Hepatocyte (in vitro differentiated cells): ENCODE data around the gene PTPRE.

Source experiments
- CTCF ChIP-seq: fragments of 200-600 bp; sonication (generic); IDR thresholded peaks from 2 replicates; pipeline ENCODE4 v1.5.1; 2016; ENCODE audit warnings: antibody characterized with exemption, mild to moderate bottlenecking; ENCODE audit not compliant: poor library complexity
- EZH2 ChIP-seq: fragments of 200-600 bp; sonication (generic); IDR thresholded peaks from 2 replicates; pipeline ENCODE4 v1.6.1; 2016; ENCODE audit warnings: antibody characterized with exemption, mild to moderate bottlenecking, borderline replicate concordance

DNA sequence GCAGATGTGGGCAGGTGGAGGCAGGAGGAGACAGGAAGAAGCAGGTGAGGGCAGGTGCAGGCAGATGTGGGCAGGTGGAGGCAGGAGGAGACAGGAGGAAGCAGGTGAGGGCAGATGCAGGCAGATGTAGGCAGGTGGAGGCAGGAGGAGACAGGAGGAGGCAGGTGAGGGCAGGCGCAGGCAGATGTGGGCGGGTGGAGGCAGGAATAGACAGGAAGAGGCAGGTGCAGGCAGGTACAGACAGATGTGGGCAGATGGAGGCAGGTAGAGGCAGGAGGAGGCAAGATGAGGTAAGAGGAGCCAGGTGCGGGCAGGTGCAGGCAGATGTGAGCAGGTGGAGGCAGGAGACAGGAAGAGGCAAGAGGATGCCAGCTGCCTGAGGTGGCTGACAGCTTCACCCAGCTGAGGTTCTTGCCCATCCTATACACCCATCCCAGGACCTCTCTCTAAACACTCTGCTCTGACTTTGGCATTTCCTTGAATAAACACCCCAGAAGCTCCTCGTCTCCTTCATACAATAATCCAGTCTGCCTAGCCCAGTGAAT lies 33.0 kb downstream of the PTPRE start:
- TF ChIP-seq CTCF = no peak
- no peak for TF ChIP-seq EZH2
